HG03432 (cell line): ENCODE results near the gene PGM5.
A peak's percentile ranks its signal among the peaks of the same experiment; 100 is the strongest.

Experiments
- ATAC-seq: cut with Tn5 transposase; IDR thresholded peaks from one replicate; pipeline ENCODE4 v1.9.1; 2021; ENCODE audit warnings: mild to moderate bottlenecking, moderate library complexity; ENCODE audit not compliant: unreplicated experiment

PGM5 gene

DNA sequence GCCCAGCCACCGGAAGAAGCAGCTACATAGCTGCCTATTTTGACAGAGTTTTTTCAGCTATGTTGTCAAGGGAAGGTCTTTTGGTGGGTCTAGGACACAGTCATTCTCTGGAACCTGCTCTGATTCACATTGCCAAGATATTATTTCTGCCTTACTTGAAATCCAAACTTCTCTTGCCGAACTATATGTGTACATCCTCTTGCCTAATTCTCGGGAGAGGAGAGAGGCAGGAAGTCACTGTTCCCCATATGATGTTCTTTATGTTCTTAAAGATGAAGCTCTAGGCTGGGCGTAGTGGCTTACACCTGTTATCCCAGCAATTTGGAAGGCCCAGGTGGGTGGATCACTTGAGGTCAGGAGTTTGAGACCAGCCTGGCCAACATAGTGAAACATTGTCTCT, 175.7 kb downstream of the PGM5 start:
- ATAC-seq = no peak

- no peak for ATAC-seq
Observed at GRCh38 chr9:68533678-68534077, 177.3 kb downstream of the PGM5 start.

GRCh38 chr9:68536876-68537615, 180.6 kb downstream of the PGM5 start:
- no peak for ATAC-seq

DNA sequence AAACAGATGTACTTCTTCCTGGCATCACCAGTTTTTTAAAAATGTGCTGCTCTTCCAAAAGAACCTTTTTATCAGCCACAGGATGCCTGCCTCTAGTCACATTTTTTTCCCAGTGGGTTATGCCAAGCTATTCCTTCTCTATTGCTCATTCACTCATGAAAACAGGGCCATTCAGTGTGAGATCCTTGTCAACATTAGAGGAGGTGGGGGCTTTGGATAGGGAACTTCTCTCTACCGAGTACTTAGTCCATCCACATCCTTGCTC, 181.1 kb downstream of the PGM5 start:
- ATAC-seq = no peak

DNA sequence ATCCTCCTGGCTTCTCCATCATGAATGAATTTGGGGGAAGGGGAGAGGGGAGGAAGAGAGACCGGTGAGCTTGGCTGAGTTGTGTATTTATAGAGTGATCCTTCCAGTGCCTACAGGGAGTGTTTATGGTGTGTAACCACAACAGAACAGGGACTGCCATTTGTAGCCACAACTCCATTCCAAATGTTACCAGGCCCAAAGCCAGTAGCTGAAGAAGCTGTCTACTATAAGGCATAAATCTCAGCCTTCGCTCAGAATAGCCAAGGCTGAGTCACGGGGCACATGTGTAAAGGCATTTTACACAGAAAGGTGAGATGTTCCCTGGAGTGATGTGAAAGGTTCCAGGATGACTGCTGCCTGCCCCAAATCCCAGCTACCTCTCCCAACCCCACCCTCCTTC, 181.8 kb downstream of the PGM5 start:
- no peak for ATAC-seq

DNA sequence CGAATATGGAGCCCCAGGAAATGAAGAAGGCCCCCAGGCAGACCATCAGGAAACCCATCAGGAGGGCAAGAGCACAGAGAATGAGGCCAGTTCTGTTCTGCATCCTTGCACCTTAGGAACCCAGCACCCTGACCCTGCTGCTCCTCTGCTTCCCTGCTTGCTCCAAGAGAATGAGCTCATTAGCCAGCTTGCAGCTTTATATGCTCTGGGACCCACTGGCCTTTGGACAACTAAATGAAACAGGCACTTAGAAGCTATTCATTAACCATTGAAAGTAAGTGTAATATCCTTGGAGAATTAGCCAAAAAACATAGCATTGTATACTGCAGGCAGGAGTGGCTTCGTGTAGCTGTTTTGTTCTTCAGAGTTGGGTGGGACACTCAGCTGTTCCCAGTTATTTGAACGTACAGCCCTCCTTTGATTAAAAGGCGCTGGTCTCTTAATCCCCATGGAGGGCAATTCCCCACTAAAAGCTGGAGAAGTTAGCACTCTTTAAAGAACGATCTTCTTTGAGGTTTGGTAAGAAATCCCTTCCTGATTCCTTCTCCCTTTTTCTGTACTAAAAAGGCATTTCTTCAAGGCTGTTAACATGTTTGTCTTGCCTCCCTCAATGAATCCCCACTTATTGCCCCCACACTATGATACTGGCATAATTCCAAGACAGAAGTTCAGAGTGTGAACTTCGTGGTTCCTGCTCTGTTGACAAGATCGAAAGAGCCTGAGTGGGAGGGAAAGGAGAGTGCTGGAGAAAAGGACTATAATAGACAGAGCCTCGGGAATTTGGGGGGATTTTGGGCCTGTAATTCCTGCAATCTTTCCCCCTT, 184.5 kb downstream of the PGM5 start, which contains the start of gene TMEM252:
TSS of gene TMEM252 (minus strand) at position 172 of the 824 bp plus-strand sequence. CDS start at position 103, 69 bp downstream.
- no peak for ATAC-seq

- no peak for ATAC-seq
Observed at GRCh38 chr9:68541568-68541967, 185.2 kb downstream of the PGM5 start.

DNA sequence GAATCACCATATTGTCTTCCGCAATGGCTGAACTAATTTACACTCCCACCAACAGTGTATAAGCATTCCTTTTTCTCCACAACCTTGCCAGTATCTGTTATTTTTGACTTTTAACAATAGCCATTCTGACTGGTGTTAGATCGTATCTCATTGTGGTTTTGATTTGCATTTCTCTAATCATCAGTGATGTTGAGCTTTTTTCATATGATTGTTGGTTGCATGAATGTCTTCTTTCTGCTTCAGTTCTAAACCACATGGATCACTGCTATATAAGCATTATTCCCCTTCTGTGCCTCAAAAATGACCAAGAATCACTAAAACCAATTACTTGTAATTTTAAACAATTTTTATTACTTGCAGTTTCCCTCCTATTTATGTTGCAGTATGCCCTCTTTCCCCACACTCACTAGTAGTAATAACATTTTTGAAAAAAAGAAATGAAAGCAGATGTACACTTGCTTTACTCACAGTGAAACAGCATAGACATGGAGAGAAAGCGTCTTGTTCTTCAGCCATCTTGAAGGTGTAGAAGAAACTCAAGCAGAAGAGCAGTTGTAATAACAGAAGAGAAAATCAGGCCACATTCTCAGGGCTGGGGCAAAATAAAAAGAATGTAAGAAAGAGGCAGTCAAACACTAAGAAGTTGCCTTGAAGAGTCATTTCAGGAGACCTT, 188.8 kb downstream of the PGM5 start:
- peak; percentile 60 for ATAC-seq

GRCh38 chr9:68546596-68547390, 190.4 kb downstream of the PGM5 start:
- peak; percentile 81 for ATAC-seq

DNA sequence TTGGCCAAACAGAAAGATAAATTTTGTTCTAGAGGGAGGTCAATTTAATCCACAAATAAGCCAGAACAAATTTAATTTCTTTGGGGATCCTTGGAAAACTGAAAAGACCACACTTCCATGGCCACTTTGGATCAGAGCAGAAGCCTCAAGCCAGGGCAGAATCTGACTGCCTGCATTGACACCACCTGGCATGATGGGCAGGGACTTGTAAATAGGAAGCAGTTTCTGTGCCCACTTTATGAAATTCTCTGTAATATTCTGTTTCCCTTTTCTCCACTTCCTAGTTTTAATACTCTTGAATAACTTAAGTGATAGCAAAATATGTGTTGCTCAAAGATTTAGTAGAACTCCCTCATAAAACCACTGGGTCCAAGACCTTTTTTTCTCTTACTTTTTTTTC, 191.0 kb downstream of the PGM5 start:
- ATAC-seq = no peak

- no peak for ATAC-seq
Observed at GRCh38 chr9:68548241-68548640, 191.8 kb downstream of the PGM5 start.

DNA sequence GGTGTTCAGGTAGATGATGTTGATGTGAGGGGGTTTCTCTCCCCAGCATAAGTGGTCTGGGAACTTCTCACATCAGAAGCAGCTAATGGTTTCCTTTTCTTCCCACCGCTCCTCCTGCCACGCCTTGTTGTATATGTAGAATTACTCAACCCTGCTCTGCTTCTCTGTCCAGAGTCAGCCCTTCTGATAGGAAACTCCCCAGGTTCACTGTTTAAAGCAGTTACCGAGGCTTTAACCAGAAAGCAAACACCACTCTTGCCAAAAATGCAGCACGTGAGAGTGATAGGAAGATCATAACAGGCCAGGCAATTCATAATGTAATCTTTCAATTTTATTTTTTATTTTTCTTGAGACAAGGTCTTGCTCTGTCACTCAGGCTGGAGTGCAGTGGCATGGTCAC, 194.8 kb downstream of the PGM5 start:
- no peak for ATAC-seq

- no peak for ATAC-seq
Observed at GRCh38 chr9:68552700-68553476, 196.5 kb downstream of the PGM5 start.

GRCh38 chr9:68555437-68556150, 199.2 kb downstream of the PGM5 start:
- no peak for ATAC-seq

DNA sequence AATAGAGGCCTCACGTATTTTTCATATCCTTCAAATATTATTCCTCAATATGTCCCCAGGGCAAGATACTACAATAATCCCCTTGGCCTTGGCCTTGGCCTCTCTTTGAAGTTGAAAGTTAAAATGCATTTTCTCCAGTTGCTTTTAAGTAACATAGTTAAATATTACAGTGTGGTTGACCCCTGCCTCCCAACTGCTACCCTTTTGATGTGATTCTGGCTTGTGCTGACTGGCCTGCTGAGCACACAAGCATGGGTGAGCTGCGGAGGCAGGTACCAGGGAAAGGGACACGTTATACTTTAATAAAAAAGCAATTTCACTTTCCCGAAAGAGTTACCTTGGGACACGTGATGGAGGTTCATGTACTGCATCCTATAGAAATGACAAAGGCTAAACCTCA, 202.1 kb downstream of the PGM5 start:
- no peak for ATAC-seq

GRCh38 chr9:68560071-68560844, 203.8 kb downstream of the PGM5 start:
- ATAC-seq = peak; percentile 75

DNA sequence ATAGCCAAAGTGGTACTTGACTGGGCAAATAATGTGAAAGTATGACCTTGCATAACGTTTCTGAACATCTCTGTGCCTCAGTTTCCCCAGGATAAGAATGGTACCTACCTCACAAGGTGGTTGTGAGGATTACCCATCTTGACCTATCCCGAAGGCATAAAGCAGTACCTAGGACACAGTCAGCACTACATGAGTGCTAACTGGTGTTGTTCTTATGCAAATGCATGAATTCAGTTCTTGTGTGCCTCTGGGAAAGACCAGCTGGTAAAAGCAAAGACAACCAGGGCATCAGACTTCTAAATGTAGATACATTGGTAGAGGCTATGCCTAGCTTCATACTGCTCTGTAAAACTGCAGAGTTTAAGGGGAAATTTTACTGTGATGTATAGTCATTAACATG, 206.1 kb downstream of the PGM5 start:
- no peak for ATAC-seq

DNA sequence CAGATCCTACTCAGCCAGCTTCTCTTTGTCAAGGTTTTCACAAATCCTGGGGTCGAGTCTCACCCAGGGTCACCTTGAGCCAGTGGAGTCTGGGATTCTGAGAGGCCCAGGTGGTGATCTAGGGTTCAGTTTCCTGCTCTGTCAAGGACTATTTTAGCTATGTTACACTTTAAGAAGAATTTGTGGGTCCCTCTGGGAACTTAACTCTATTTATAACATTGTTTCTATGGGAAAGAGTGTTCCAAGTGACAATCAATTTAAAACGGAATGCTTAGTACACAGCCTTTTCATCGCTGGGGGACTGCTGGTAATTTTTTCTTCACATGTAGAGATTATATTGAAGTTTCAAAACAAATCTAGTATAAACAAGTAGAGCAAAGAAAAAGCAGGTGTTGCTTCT, 211.2 kb downstream of the PGM5 start:
- ATAC-seq = no peak

DNA sequence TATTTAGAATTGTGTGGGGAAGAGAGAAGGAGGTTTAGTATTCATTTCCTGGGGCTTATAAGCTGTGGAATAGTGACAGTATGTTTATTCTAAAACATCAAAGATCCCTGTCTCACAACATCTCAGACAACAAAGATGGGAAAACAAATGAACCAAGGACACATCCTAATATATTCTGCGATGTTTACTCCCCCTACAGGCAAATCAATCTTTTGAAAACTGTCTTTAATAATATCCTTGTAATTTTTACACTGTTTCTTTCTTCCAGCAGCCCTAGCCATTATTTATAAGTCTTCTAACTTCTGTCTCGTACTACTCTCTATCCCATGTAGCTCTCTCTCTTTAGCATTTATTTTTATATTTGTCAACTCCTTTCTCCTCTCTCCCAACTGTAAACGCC, 217.7 kb downstream of the PGM5 start:
- no peak for ATAC-seq
